WTC11 (cell line): ENCODE measurements around the gene FHOD3. TPM values are rescaled to one million over a fixed set of nuclear protein-coding genes. Genes with fewer than 3 reads are reported as not detected.

Experiments
- ATAC-seq: fragments of 200-7000 bp; cut with Tn5 transposase; 2 replicates; pipeline ENCODE4 v1.10.0; 2021; ENCODE audit warnings: mild to moderate bottlenecking, moderate library complexity
- CTCF ChIA-PET: fragments of 300-600 bp; sonication (Branson Sonifier 250); formaldehyde crosslinking; loops from one replicate; lab custom pipeline; 2021; ENCODE audit warnings: antibody characterized with exemption; lab: Charles Lee
- POLR2A ChIA-PET: fragments of 350-600 bp; sonication (Branson Sonifier 250); formaldehyde crosslinking; loops from one replicate; lab custom pipeline; 2021; ENCODE audit warnings: antibody characterized with exemption; lab: Charles Lee
- DNase-seq: peaks from one replicate; pipeline ENCODE4 v3.0.0; 2021; ENCODE audit warnings: low spot score
- H3K27ac Mint-ChIP-seq: 2 replicates; pipeline ENCODE4 v1.8.0; 2021; ENCODE audit warnings: mixed read lengths
- H3K27me3 Mint-ChIP-seq: 2 replicates; pipeline ENCODE4 v1.8.0; 2021; ENCODE audit warnings: low read depth, mild to moderate bottlenecking, moderate library complexity, mixed read lengths
- H3K36me3 Mint-ChIP-seq: 2 replicates; pipeline ENCODE4 v1.8.0; 2021; ENCODE audit warnings: mixed read lengths
- H3K4me1 Mint-ChIP-seq: 2 replicates; pipeline ENCODE4 v1.8.0; 2022; ENCODE audit warnings: mixed read lengths
- H3K4me3 Mint-ChIP-seq: 2 replicates; pipeline ENCODE4 v1.8.0; 2021; ENCODE audit warnings: mild to moderate bottlenecking, moderate library complexity, mixed read lengths
- H3K9me3 Mint-ChIP-seq: 2 replicates; pipeline ENCODE4 v1.8.0; 2021; ENCODE audit warnings: mixed read lengths
- ATF6 ChIP-seq: sonication (generic); formaldehyde crosslinking; IDR thresholded peaks from 2 replicates; pipeline ENCODE4 v1.8.1; 2023; ENCODE audit warnings: mild to moderate bottlenecking, missing genetic modification reagents
- FOXK1 ChIP-seq: sonication (generic); formaldehyde crosslinking; IDR thresholded peaks from 2 replicates; pipeline ENCODE4 v1.8.0; 2022; ENCODE audit warnings: mild to moderate bottlenecking, moderate library complexity, missing genetic modification reagents
- FOXP4 ChIP-seq: sonication (generic); formaldehyde crosslinking; IDR thresholded peaks from 2 replicates; pipeline ENCODE4 v1.8.0; 2022; ENCODE audit warnings: mild to moderate bottlenecking, missing genetic modification reagents
- NFATC4 ChIP-seq: fragments of 250-450 bp; sonication (Bioruptor Pico); IDR thresholded peaks from 2 replicates; pipeline ENCODE4 v1.9.0; 2021; ENCODE audit warnings: mild to moderate bottlenecking
- NFE2L1 ChIP-seq: sonication (generic); formaldehyde crosslinking; IDR thresholded peaks from 2 replicates; pipeline ENCODE4 v1.8.1; 2023; ENCODE audit warnings: missing genetic modification reagents
- SMAD4 ChIP-seq: sonication (generic); formaldehyde crosslinking; IDR thresholded peaks from 2 replicates; pipeline ENCODE4 v1.8.0; 2022; ENCODE audit warnings: mild to moderate bottlenecking, missing genetic modification reagents
- SOX15 ChIP-seq: fragments of 250-450 bp; sonication (Bioruptor Pico); IDR thresholded peaks from 2 replicates; pipeline ENCODE4 v1.9.0; 2021; ENCODE audit warnings: mild to moderate bottlenecking
- USF1 ChIP-seq: sonication (generic); formaldehyde crosslinking; IDR thresholded peaks from 2 replicates; pipeline ENCODE4 v1.8.0; 2022; ENCODE audit warnings: mild to moderate bottlenecking, missing genetic modification reagents
- ZNF232 ChIP-seq: sonication (generic); formaldehyde crosslinking; IDR thresholded peaks from 2 replicates; pipeline ENCODE4 v1.8.0; 2022; ENCODE audit warnings: mild to moderate bottlenecking, missing genetic modification reagents
- ZNF317 ChIP-seq: sonication (generic); formaldehyde crosslinking; IDR thresholded peaks from 2 replicates; pipeline ENCODE4 v1.8.1; 2023; ENCODE audit warnings: low read depth, mild to moderate bottlenecking, moderate library complexity, missing genetic modification reagents, borderline replicate concordance
- ZNF425 ChIP-seq: fragments of 250-450 bp; sonication (Bioruptor Pico); conservative IDR thresholded peaks from 2 replicates; pipeline ENCODE4 v1.9.0; 2021; ENCODE audit warnings: mild to moderate bottlenecking
- total RNA-seq: library from RNA; stranded (reverse); gene quantifications from 3 replicates; pipeline ENCODE4 v1.2.3, GENCODE V29; 2021

FHOD3 gene
- total RNA-seq, 1 experiment from 2014 or later, result 3.8 TPM

- ATAC-seq (no peak; the same call in 1 of the 2 replicates), DNase-seq (no peak)
- no peak overlapping the region for H3K27ac Mint-ChIP-seq
- no peak for TF ChIP-seq FOXK1 (CRISPR knock-in tag)
- TF ChIP-seq FOXP4, result no peak
- TF ChIP-seq SMAD4 (CRISPR knock-in tag), result no peak
- TF ChIP-seq ATF6, result no peak
- TF ChIP-seq ZNF232 (CRISPR knock-in tag), result no peak
- no peak for TF ChIP-seq NFE2L1 (CRISPR knock-in tag)
- TF ChIP-seq SOX15 (CRISPR knock-in tag), result no peak
- H3K36me3 Mint-ChIP-seq, result no peaks in the 10 kb centered on the region
- H3K4me3 Mint-ChIP-seq, result no peak overlapping the region
- H3K9me3 Mint-ChIP-seq, result no peaks in the 10 kb centered on the region
- ChIA-PET POLR2A (no interaction called here), CTCF (interaction anchor here (0.9 kb wide), 1 partner anchor 20 kb away, joined by 4 read pairs; no protein-coding TSS in a partner anchor)
- no peaks in the 10 kb centered on the region for H3K27me3 Mint-ChIP-seq
- peaks cover 18% of the 10 kb centered on the region for H3K4me1 Mint-ChIP-seq
These were observed 12.2 kb downstream of the FHOD3 start for GRCh38 chr18:36309436-36310391.

GRCh38 chr18:36311026-36311570, 13.6 kb downstream of the FHOD3 start:
- Mint-ChIP-seq H3K27ac (no peak overlapping the region), H3K27me3 (no peaks in the 10 kb centered on the region), H3K36me3 (no peaks in the 10 kb centered on the region), H3K4me3 (no peak overlapping the region), H3K9me3 (no peaks in the 10 kb centered on the region), H3K4me1 (peaks cover 18% of the 10 kb centered on the region)
- ATAC-seq (no peak), DNase-seq (no peak)
- CTCF ChIA-PET, result interaction anchor here (1.4 to 1.8 kb wide), 2 partner anchors 13 to 102 kb away, joined by 4 to 6 read pairs; partner anchors contain the start of gene FHOD3
- no peak for TF ChIP-seq ZNF317 (CRISPR knock-in tag)
- no peak for TF ChIP-seq ZNF425 (CRISPR knock-in tag)
- POLR2A ChIA-PET, result no interaction called here

- Mint-ChIP-seq H3K9me3 (peaks cover 7% of the 10 kb centered on the region), H3K27ac (no peak overlapping the region), H3K27me3 (no peaks in the 10 kb centered on the region), H3K4me1 (peaks cover 18% of the 10 kb centered on the region), H3K4me3 (no peak overlapping the region), H3K36me3 (peaks cover 2% of the 10 kb centered on the region; the same call in 1 of the 2 replicates)
- ATAC-seq (no peak), DNase-seq (no peak)
- POLR2A ChIA-PET, result no interaction called here
- CTCF ChIA-PET, result interaction anchor here (1.4 kb wide), 1 partner anchor 93 kb away, joined by 4 read pairs; no protein-coding TSS in a partner anchor
- no peak for TF ChIP-seq NFATC4 (CRISPR knock-in tag)
- TF ChIP-seq USF1 (CRISPR knock-in tag), result no peak
These were observed 15.4 kb downstream of the FHOD3 start for GRCh38 chr18:36312806-36313395.
